WTC11 (cell line): Measurements from ENCODE around the gene NPAS1. TPM values are rescaled to one million over a fixed set of nuclear protein-coding genes. Genes with fewer than 3 reads are reported as not detected.

Experiments used
- ATAC-seq: fragments of 200-7000 bp; cut with Tn5 transposase; 2 replicates; pipeline ENCODE4 v1.10.0; 2021; ENCODE audit warnings: mild to moderate bottlenecking, moderate library complexity
- CTCF ChIA-PET: fragments of 300-600 bp; sonication (Branson Sonifier 250); formaldehyde crosslinking; loops from one replicate; lab custom pipeline; 2021; ENCODE audit warnings: antibody characterized with exemption; lab: Charles Lee
- POLR2A ChIA-PET: fragments of 350-600 bp; sonication (Branson Sonifier 250); formaldehyde crosslinking; loops from one replicate; lab custom pipeline; 2021; ENCODE audit warnings: antibody characterized with exemption; lab: Charles Lee
- DNase-seq: peaks from one replicate; pipeline ENCODE4 v3.0.0; 2021; ENCODE audit warnings: low spot score
- H3K27ac Mint-ChIP-seq: 2 replicates; pipeline ENCODE4 v1.8.0; 2021; ENCODE audit warnings: mixed read lengths
- H3K27me3 Mint-ChIP-seq: 2 replicates; pipeline ENCODE4 v1.8.0; 2021; ENCODE audit warnings: low read depth, mild to moderate bottlenecking, moderate library complexity, mixed read lengths
- H3K36me3 Mint-ChIP-seq: 2 replicates; pipeline ENCODE4 v1.8.0; 2021; ENCODE audit warnings: mixed read lengths
- H3K4me1 Mint-ChIP-seq: 2 replicates; pipeline ENCODE4 v1.8.0; 2022; ENCODE audit warnings: mixed read lengths
- H3K4me3 Mint-ChIP-seq: 2 replicates; pipeline ENCODE4 v1.8.0; 2021; ENCODE audit warnings: mild to moderate bottlenecking, moderate library complexity, mixed read lengths
- H3K9me3 Mint-ChIP-seq: 2 replicates; pipeline ENCODE4 v1.8.0; 2021; ENCODE audit warnings: mixed read lengths
- ATF6 ChIP-seq: sonication (generic); formaldehyde crosslinking; IDR thresholded peaks from 2 replicates; pipeline ENCODE4 v1.8.1; 2023; ENCODE audit warnings: mild to moderate bottlenecking, missing genetic modification reagents
- CREB1 ChIP-seq: sonication (generic); formaldehyde crosslinking; IDR thresholded peaks from 2 replicates; pipeline ENCODE4 v1.8.0; 2023; ENCODE audit warnings: mild to moderate bottlenecking, missing genetic modification reagents
- E2F4 ChIP-seq: sonication (generic); formaldehyde crosslinking; IDR thresholded peaks from 2 replicates; pipeline ENCODE4 v1.8.1; 2022; ENCODE audit warnings: low read depth, mild to moderate bottlenecking, moderate library complexity, missing genetic modification reagents, borderline replicate concordance
- GTF2I ChIP-seq: fragments of 250-450 bp; sonication (Bioruptor Pico); conservative IDR thresholded peaks from 2 replicates; pipeline ENCODE4 v1.4.0; 2021; ENCODE audit warnings: mild to moderate bottlenecking
- IRF2 ChIP-seq: sonication (generic); formaldehyde crosslinking; IDR thresholded peaks from 2 replicates; pipeline ENCODE4 v1.8.0; 2022; ENCODE audit warnings: low read depth, missing genetic modification reagents, borderline replicate concordance
- JAZF1 ChIP-seq: fragments of 250-450 bp; sonication (Bioruptor Pico); IDR thresholded peaks from 2 replicates; pipeline ENCODE4 v1.9.0; 2021; ENCODE audit warnings: moderate library complexity, mild to moderate bottlenecking, inconsistent platforms
- NFATC4 ChIP-seq: fragments of 250-450 bp; sonication (Bioruptor Pico); IDR thresholded peaks from 2 replicates; pipeline ENCODE4 v1.9.0; 2021; ENCODE audit warnings: mild to moderate bottlenecking
- NFE2L1 ChIP-seq: sonication (generic); formaldehyde crosslinking; IDR thresholded peaks from 2 replicates; pipeline ENCODE4 v1.8.1; 2023; ENCODE audit warnings: missing genetic modification reagents
- NR1H2 ChIP-seq: sonication (generic); formaldehyde crosslinking; IDR thresholded peaks from 2 replicates; pipeline ENCODE4 v1.9.0; 2021; ENCODE audit warnings: mild to moderate bottlenecking, moderate library complexity, missing genetic modification reagents
- NR2C2 ChIP-seq: sonication (generic); formaldehyde crosslinking; IDR thresholded peaks from 2 replicates; pipeline ENCODE4 v1.8.0; 2022; ENCODE audit warnings: mild to moderate bottlenecking, missing genetic modification reagents
- RORB ChIP-seq: fragments of 250-450 bp; sonication (Bioruptor Pico); IDR thresholded peaks from 2 replicates; pipeline ENCODE4 v1.9.0; 2021; ENCODE audit warnings: mild to moderate bottlenecking
- SP1 ChIP-seq: sonication (generic); formaldehyde crosslinking; conservative IDR thresholded peaks from 2 replicates; pipeline ENCODE4 v1.8.1; 2022; ENCODE audit warnings: missing genetic modification reagents
- TCF7 ChIP-seq: sonication (generic); formaldehyde crosslinking; IDR thresholded peaks from 2 replicates; pipeline ENCODE4 v1.8.0; 2022; ENCODE audit warnings: mild to moderate bottlenecking, low read depth, missing genetic modification reagents, moderate library complexity
- ZNF423 ChIP-seq: fragments of 250-450 bp; sonication (Bioruptor Pico); IDR thresholded peaks from 2 replicates; pipeline ENCODE4 v2.1.2; 2022; ENCODE audit warnings: mild to moderate bottlenecking, moderate library complexity
- total RNA-seq: library from RNA; stranded (reverse); gene quantifications from 3 replicates; pipeline ENCODE4 v1.2.3, GENCODE V29; 2021
- TF ChIP-seq, protein P1 (sequence below): fragments of 200-600 bp; IDR thresholded peaks from 2 replicates; pipeline ENCODE4 v1.8.0; 2022; ENCODE audit warnings: antibody characterized with exemption
- TF ChIP-seq, protein P2 (sequence below): fragments of 250-450 bp; sonication (Bioruptor Pico); IDR thresholded peaks from 2 replicates; pipeline ENCODE4 v1.8.0; 2021; ENCODE audit warnings: mild to moderate bottlenecking
- TF ChIP-seq, protein P3 (sequence below): fragments of 250-450 bp; sonication (Bioruptor Pico); conservative IDR thresholded peaks from 2 replicates; pipeline ENCODE4 v1.9.0; 2021; ENCODE audit warnings: mild to moderate bottlenecking
- TF ChIP-seq, protein P4 (sequence below): fragments of 250-450 bp; sonication (Bioruptor Pico); IDR thresholded peaks from 2 replicates; pipeline ENCODE4 v1.9.0; 2021; ENCODE audit warnings: mild to moderate bottlenecking, borderline replicate concordance

NPAS1 gene
- total RNA-seq, 1 experiment from 2014 or later = 6.8 TPM

- Mint-ChIP-seq H3K4me1 (peaks cover 16% of the 10 kb centered on the region), H3K4me3 (no peak overlapping the region), H3K9me3 (no peaks in the 10 kb centered on the region), H3K27ac (peak overlapping the region; percentile 60), H3K36me3 (no peaks in the 10 kb centered on the region), H3K27me3 (no peaks in the 10 kb centered on the region)
- TF ChIP-seq NR2C2 (CRISPR knock-in tag) (no peak), E2F4 (CRISPR knock-in tag) (no peak), NFE2L1 (CRISPR knock-in tag) (no peak), ATF6 (CRISPR knock-in tag) (no peak), IRF2 (no peak), GTF2I (no peak), NR1H2 (CRISPR knock-in tag) (no peak), ZNF423 (CRISPR knock-in tag) (no peak), NFATC4 (CRISPR knock-in tag) (no peak), CREB1 (CRISPR knock-in tag) (no peak), SP1 (CRISPR knock-in tag) (no peak), RORB (CRISPR knock-in tag) (no peak), JAZF1 (CRISPR knock-in tag) (no peak), TCF7 (CRISPR knock-in tag) (no peak)
- TF ChIP-seq, protein P1, sequence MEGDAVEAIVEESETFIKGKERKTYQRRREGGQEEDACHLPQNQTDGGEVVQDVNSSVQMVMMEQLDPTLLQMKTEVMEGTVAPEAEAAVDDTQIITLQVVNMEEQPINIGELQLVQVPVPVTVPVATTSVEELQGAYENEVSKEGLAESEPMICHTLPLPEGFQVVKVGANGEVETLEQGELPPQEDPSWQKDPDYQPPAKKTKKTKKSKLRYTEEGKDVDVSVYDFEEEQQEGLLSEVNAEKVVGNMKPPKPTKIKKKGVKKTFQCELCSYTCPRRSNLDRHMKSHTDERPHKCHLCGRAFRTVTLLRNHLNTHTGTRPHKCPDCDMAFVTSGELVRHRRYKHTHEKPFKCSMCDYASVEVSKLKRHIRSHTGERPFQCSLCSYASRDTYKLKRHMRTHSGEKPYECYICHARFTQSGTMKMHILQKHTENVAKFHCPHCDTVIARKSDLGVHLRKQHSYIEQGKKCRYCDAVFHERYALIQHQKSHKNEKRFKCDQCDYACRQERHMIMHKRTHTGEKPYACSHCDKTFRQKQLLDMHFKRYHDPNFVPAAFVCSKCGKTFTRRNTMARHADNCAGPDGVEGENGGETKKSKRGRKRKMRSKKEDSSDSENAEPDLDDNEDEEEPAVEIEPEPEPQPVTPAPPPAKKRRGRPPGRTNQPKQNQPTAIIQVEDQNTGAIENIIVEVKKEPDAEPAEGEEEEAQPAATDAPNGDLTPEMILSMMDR = no peak
- TF ChIP-seq, protein P2, sequence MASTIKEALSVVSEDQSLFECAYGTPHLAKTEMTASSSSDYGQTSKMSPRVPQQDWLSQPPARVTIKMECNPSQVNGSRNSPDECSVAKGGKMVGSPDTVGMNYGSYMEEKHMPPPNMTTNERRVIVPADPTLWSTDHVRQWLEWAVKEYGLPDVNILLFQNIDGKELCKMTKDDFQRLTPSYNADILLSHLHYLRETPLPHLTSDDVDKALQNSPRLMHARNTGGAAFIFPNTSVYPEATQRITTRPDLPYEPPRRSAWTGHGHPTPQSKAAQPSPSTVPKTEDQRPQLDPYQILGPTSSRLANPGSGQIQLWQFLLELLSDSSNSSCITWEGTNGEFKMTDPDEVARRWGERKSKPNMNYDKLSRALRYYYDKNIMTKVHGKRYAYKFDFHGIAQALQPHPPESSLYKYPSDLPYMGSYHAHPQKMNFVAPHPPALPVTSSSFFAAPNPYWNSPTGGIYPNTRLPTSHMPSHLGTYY (CRISPR knock-in tag) = no peak
- TF ChIP-seq, protein P3, sequence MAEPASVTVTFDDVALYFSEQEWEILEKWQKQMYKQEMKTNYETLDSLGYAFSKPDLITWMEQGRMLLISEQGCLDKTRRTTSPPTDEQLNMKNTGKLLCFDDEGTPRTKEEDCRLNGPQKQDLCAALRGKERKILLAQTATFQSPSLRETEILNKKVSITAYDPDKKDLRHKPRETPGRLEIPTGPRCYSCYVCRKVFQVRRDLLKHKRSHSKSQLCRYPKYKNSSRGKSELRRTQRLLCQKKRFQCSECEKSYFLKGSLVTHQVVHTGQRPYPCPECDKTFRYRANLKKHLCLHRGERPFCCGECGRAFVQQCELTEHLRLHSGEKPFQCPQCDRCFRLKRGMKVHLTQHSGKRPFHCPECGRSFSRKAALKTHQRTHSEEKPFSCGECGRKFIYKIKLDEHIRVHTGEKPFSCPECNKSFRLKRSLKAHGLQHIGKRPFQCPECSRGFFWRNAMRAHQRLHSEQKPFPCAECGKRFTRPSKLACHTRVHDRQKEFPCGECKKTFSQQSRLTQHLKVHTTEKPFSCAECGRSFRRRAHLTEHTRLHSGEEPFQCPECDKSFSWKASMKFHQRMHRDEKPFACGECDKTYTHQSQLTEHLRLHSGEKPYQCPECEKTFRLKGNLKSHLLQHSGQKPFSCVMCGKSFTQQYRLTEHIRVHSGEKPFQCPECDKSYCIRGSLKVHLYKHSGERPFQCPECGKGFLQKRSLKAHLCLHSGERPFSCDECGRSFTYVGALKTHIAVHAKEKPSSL (CRISPR knock-in tag) = no peak
- TF ChIP-seq, protein P4, sequence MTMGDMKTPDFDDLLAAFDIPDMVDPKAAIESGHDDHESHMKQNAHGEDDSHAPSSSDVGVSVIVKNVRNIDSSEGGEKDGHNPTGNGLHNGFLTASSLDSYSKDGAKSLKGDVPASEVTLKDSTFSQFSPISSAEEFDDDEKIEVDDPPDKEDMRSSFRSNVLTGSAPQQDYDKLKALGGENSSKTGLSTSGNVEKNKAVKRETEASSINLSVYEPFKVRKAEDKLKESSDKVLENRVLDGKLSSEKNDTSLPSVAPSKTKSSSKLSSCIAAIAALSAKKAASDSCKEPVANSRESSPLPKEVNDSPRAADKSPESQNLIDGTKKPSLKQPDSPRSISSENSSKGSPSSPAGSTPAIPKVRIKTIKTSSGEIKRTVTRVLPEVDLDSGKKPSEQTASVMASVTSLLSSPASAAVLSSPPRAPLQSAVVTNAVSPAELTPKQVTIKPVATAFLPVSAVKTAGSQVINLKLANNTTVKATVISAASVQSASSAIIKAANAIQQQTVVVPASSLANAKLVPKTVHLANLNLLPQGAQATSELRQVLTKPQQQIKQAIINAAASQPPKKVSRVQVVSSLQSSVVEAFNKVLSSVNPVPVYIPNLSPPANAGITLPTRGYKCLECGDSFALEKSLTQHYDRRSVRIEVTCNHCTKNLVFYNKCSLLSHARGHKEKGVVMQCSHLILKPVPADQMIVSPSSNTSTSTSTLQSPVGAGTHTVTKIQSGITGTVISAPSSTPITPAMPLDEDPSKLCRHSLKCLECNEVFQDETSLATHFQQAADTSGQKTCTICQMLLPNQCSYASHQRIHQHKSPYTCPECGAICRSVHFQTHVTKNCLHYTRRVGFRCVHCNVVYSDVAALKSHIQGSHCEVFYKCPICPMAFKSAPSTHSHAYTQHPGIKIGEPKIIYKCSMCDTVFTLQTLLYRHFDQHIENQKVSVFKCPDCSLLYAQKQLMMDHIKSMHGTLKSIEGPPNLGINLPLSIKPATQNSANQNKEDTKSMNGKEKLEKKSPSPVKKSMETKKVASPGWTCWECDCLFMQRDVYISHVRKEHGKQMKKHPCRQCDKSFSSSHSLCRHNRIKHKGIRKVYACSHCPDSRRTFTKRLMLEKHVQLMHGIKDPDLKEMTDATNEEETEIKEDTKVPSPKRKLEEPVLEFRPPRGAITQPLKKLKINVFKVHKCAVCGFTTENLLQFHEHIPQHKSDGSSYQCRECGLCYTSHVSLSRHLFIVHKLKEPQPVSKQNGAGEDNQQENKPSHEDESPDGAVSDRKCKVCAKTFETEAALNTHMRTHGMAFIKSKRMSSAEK = no peak
- DNase-seq (no peak), ATAC-seq (no peak)
- ChIA-PET POLR2A (no interaction called here), CTCF (no interaction called here)
These were observed 36.5 kb upstream of the NPAS1 start for GRCh38 chr19:46983097-46983496.
